ENCODE results near the gene BTBD19.
"Not testable (repeated sequence)": the region's sequence is repeated elsewhere in the genome, so short reads cannot be mapped to it uniquely, and the experiment has no call there.

The BTBD19 gene

DNA sequence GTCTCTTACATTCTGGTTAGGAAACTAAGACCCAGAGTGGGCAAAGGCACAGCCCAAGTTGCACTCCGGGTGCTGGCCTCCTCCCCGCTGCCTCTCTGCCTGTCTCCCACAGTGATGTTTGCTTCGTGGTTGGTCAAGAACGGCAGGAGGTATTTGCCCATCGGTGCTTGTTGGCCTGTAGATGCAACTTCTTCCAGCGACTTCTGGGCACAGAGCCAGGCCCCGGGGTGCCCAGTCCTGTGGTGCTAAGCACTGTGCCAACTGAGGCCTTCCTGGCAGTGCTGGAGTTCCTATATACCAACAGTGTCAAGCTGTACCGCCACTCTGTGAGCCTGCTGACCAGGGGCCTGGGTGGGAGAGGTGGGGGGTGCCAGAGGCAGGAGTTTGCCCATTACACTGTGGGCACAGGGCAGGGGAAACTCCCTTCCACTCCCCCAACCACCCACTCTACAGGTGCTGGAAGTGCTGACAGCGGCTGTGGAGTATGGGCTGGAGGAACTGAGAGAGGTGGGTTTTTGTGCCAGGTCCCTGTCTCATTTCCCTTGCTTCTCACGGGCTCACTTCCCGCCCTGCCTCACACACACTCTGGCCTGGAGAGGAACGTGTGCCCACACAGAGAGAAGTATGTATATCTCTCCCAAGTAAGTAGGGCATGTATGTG lies 1.9 kb downstream of the BTBD19 start:
- DNase-seq, result peak; percentile 61

DNA sequence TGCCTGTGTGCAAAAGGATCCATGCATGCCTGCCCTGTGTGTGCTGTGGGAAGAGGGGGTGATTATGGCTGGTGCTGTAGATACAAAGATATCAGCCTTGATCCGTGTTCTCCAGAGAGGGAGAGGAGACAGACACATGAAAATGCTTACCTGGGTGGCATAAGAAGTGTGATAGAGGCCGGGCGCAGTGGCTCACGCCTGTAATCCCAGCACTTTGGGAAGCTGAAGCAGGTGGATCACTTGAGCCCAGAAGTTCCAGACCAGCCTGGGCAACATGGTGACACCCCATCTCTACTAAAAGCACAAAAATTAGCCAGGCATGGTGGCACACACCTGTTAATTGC lies 2.4 kb downstream of the BTBD19 start:
- DNase-seq, result not testable (repeated sequence)

DNA sequence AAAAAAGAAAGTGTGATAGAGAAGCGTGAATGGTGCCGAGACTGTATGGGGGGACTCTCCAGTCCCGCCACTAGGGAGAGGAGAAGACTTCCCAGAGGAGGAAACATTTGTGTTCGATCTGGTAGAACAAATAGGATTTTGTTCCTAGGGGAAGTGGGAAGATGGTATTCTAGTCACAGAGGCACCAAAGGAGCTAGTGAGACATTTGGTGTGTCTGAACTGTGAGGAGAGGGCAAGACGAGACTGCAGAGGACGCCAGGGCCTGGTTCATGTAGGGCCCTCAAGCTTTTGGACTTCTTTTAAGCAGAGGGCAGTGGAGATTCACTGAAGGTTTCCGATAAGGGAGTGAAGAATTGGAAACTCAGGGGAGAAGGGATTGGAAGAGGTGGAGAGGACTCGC lies 2.9 kb downstream of the BTBD19 start:
- no peak for DNase-seq

DNA sequence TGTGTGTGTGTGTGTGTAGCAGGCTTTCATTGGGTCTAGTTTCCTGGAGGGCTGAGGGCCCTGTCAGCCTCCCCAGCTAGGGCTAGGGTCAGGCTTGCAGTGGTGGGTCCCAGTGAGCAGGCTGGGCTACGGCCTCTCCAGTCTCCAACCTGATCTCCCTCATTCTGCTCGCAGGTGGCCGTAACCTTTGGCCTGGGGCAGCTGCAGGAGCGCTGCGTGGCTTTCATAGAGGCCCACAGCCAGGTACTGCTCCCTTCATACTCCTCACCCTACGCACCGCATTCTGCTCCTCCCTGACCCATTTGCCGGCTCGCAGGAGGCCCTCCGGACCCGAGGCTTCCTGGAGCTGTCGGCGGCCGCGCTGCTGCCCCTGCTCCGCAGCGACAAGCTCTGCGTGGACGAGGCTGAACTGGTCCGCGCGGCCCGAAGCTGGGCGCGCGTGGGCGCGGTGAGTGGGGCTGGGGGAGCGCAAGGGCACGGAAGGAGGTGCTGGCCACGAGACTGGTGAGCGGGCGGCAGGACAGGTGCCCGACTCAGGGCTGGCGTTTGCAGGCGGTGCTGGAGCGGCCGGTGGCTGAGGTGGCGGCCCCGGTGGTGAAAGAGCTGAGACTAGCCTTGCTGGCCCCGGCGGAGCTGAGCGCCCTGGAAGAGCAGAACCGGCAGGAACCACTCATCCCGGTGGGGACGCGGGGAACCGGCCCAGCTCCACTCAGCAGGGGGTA lies 4.7 kb downstream of the BTBD19 start:
- no peak for DNase-seq

DNA sequence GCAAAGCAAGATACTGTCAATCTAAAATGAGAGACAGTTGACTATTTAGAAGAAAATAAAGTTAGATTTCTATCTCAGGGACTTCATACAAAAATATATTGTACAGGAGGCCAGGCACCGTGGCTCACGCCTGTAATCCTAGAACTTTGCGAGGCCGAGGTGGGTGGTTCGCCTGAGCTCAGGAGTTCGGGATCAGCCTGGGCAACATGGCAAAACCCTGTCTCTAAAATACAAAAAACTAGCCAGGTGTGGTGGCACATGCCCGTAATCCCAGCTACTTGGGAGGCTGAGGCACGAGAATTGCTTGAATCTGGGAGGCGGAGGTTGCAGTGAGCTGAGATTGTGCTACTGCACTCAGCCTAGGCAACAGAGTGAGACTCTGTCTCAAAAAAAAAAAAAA lies 7.6 kb downstream of the BTBD19 start:
- DNase-seq, result not testable (repeated sequence)

DNA sequence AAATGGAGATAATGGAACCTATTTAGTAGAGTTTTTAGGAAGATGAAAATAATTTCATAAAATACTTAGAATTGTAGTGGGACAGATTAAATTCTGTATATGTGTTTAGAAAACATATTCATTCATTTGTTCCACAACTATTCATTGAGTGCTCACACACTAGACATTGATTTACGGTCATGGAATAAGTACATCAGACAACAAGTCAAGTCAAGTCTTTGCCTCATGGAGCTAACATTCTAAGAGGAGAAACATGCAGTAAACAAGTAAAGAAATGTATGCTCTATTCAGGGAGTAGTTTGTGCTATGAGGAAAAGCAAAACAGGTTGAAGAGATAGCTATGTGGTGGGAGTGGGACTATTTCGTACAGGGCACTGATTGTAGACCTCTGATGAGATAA lies 9.0 kb downstream of the BTBD19 start:
- no peak for DNase-seq

DNA sequence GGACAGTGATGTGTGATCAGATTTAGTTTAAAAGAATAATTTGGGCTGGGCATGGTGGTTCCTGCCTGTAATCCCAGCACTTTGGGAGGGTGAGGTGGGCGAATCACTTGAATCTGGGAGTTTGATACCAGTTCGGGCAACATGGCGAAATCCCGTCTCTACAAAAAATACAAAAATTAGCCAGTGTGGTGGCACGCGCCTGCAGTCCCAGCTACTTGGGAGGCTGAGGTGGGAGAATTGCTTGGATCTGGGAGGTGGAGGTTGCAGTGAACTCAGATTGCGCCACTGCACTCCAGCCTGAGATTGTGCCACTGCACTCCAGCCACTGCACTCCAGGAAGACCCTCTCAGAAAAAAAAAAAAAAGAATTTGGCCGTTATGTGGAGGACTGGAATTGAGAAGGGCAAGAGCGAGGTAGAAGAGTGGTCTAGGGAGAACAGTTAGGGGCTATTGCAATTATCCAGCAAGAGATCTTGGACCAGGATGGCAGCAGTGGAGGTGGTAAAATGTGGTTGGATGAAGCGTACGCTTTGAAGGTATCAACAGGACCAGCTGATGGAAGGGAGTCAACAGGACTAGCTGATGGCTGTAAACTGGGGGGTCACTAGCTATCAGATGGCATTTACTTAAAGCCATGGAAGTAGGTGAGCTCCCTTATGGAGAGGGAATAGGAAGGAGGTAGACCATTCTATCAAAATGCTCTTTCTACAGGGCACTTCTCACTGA lies 9.6 kb downstream of the BTBD19 start:
- DNase-seq, result no peak

DNA sequence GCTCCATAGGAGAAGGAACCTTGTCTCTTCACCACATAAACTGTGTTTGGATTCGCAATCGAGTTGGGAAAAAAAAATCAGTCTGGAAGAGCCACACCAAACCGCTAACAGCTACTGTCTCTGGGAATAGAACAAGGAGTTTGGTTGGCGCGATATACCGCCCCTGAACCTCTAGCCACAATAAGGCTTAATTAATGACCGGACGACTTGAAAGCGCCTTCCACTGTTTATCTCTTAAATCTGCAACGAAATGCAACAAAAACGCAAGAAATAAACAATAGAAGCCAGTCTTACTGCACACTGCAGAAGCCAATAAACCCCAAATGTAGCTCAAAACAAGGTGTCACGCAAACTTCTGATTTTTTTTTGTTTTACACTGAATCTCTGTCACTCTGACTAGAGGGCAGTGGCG lies 10.9 kb downstream of the BTBD19 start:
- DNase-seq, result no peak

DNA sequence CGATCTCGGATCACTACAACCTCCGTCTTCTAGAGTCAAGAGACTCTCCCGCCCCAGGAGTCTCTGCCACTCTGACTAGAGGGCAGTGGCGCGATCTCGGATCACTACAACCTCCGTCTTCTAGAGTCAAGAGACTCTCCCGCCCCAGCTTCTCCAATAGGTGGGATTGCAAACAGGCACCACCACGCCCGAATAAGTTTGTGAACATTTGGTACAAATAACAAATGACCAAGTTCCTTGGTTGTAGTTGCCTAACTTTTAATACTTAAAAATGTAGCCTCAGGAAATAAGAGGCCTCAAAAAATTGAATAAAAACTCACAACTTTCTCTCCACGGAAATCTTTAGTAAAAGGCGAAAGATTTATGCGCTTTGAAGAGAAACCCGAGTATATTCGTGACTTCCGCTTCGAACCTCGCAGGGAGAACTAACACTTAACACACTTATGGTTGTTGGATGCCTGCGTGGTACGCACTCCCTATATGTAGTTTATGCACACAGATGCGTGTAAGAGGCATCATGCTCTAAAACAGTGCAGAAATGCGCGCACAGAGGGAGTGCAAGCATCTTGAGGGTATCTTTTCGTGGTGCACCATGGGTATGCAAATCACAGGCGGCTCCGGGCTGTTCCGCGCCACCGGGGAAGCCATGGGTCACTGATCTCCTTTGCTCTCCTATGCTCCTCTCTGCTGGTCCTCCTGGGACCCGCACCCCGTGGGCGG lies 11.4 kb downstream of the BTBD19 start:
- DNase-seq, result peak; percentile 88

DNA sequence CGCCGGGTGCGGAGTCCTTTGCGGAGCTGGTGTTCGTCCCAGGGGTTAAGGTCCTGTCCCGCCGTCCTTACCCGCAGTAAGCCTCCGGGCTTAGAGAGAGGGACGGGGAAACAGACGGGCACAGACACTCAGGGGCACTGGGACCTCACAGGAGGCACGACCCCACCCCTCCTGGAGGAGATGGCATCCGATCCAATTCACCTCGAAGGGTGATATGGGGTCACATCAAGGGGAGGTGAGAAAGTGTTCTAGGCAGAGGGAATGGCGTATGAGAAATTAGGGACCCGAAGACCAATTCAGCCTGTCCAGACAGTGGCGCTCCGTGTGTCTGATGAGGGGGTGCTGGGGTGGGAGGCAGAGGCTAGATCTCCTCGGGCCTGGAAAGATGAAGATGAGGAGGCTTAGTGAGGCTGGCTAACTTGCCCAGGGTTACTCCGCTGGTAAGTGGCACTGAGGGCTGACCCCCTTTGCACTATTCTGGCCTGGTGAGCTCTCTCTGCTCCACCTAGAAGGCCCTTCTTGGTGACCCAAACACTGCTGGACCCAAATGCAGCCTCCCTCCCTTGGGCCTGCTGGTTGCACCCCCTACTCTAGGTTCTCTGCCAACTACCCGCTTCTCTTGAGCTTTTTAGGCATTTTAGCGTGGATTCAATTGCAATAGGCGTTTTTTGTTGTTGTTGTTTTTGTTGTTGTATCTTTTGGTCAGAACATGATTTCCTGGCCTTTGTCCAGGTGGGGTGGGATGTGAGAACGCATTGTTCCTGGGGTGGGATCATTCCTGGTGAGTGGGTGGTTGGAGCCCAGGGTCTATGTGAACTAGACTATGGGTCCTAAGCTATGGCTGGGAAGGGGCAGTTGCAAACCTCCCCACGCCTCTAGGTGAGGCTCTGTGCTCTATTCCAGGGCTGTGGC lies 12.3 kb downstream of the BTBD19 start:
- no peak for DNase-seq

DNA sequence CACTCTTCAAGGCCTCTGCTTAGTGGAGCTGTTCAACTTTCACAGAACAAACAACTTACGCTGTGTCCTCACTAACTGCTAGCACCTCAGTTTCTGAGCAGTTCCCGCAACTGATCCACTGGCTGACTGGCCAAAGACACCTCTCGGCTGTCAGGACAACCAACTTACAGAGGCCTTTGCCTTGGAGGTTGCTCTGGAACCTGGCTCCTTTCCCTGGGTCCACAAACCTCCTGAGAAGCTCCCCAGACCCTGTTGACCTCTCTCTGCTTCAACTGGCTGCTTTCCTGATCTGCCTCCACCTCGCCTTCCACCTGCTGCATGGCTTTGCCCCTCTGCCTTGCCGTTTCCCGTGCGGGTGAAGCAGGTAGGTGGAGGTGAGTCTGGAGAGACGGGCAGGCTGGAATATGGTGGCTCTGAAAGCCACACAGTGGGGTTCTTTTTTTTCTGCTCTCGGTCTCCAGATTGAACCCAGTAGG lies 13.0 kb downstream of the BTBD19 start:
- no peak for DNase-seq

DNA sequence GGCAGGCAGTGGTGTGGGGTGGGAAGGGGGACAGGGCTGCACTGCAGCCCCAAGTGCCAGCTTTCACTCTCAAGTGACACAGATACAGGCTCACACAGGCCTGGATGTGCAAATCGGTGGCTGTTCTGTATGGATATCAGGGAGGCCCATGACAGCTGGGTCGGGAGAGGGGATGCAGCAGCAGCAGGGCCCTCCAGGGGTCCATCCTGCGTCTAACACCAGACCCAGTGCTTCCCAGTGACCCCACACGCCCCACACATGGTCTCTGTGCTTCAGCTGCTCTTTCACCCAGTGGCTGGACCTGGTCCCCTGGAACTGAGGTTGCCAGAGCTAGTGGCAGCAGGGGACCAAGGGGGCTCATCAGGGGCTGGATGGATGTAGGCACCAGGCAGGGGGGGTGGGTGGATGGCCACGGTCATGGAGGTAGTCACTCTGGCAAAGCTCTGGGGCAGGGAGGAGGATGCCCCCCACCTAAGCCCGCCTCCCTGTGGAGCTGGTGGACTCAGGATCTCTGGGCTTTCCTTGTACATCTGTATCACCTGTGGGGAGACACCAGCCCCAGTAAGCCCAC lies 13.9 kb downstream of the BTBD19 start:
- no peak for DNase-seq

DNA sequence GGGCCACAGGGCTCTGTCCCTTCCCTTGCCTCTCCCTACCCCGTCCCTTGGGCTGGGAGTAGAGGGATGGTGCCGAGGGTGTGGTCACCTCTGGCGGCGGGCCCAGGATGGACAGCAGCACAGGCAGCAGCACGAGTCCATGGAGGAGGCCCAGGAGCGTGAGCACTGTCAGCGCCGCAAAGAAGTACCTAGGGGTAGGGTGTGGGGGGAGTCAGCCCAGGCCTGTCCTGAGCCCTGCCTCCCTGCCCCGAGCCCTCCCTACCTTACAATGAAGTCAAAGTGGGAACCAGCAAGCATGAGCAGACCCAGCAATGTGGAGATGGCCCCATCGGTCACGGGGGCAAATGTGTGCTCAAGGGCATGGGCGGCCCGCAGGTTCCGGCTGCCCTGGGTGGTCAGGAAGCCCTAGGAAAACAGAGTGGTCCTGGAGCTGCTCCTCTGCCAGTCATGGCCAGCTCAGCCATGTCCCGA lies 14.7 kb downstream of the BTBD19 start:
- no peak for DNase-seq

DNA sequence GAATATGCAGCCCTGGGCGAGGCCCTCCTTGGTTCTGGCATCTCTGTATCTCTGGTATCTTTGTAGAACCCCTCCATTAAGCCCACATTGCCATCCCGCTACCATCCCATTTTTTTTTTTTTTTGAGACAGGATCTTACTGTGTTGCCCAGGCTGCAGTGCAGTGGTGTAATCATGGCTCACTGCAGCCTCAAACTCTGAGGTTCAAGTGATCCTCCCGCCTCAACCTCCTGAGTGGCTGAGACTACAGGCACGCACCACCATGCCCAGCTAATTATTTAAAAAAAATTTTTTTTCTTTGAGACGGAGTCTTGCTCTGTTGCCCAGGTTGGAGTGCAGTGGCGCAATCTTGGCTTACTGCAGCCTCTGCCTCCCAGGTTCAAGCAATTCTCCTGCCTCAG lies 16.1 kb downstream of the BTBD19 start:
- not testable (repeated sequence) for DNase-seq

DNA sequence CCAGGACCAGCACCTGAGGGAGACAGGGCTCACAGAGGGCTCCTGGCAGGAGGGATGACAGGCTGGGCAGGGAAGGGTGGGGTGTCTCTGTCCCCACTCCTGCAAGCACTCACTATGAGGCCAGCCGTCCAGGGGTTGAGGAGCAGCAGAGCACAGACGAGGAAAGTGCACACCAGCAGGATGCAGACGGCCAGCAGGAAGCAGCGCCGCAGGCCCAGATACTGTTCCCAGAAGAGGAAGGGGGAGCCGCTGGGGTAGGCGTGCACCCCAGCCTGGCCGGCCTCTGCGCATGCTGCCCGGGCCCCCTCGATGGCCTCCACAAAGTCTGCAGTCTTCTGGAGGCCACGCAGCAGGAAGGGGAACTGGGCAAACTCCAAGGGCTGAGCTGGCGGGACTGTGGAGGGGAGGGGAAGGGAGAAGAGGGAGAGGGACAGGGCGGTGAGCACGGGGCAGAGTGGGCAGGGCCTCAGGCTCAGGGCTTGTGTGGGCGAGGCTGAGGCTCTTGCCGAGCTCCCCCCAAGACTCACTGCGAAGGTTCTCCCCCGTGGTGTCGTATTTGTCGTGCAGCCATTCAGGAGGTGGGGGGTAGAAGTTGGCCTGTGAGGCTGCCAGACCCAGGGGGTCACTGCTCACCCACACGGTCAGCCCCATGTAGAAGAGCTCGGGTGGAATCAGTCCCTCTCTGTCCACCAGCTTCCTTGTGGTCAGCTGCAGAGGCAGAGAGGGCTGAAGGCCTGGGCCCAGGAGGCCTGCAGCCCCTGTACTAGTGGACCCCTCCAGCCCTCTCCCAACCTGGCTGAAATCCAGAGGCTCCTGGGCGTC lies 18.3 kb downstream of the BTBD19 start:
- no peak for DNase-seq

DNA sequence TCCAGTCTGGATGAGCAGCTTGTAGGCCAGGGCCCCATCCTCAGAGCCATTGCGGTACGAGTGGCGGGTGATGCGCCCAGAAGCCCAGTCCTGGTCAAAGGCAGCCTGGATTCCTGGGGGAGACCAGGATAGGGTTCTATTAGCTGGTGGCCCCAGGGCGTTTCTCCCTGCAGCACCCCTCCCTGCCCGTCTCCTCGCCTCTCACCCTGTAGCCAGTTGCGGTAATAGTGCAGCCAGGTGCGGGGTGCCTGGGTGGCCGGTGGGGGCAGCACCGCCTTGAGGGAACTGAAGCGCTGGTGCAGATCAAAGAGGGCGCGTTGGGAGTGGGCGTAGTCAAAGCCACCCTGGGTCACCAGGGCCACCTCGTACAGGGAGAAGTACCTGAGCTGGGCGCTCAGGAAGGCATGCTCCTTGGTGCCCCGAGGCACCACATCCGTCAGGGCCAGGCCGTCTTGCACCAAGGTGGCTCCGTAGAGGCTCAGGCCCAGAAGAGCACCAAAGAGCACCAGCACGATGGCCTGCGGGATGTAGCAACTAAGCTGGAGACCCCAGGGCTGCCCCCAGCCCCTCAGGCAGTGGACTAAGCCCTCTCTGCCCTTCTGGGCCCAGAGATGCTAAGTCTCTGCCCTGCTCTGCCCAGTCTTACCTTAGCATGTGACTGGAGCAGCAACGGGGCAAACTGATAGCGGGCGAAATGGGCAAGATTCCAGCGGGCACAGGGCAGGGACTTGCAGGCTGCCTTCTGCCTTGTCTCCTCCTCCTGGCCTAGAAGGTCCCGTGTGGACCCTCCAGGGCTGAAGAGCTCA lies 19.1 kb downstream of the BTBD19 start:
- DNase-seq, result no peak

DNA sequence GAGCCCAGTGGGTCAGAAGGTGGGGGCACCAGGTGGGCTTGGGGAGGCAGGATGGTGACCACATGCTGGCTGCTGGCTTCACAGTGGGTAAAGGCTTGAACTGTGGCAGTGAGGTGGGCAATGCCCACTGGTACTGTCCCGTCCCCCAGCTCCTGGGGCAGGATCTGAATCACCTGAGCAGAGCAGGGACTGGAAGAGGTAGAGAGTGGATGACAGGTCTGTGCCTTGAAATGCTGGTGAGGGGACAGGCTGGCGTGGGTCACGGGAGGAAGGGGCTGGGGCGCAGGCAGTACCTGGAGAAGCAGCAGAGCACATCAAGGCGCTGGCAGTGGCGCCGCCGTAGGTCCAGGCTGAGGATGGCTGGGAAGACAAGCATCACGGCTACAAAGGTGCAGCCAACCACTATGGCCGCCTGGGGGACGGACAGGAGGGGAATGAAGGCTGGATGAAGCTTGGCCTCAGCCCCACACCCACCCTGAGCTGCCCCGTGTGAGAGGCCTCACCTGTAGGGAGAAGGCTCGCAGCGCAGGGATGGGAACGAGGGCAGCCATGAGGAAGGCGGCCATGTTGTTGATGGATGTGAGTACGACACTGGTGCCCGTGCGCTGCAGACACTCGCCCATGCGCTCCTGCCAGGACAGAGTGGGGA lies 19.8 kb downstream of the BTBD19 start:
- DNase-seq, result no peak

DNA sequence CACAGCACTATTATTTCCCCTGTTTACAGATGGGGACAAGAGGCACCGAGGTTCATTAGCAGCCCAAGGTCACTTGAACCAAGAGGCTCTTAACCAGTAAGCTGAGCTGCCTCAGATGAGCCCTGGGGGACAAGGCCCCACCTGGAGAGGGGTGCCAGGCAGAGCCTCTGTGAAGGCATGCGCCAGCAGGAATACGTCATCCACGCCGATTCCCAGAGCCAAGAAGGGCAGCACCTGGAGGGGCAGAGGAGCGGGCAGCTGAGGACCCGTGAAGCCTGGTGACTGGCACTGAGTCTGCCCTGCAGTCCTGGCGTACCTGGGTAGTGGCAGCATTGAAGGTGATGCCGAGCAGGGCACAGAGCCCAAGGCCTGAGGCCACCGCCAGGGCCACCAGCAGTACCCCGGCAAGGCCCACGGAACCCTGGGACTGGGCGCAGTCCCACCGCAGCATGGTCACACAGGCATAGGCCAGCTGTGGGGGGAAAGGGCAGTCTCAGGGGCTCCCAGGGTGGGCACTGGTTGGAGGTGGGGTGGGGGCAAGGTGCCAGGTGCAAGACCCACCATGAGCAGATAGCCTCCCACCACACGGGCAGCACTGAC lies 20.6 kb downstream of the BTBD19 start:
- no peak for DNase-seq

Data from CD4-positive, alpha-beta T cell treated with Interleukin-21 for 1 hour (primary cell).